Hematopoietic multipotent progenitor cell treated with erythropoietin and hydrocortisone succinate and interleukin-3 and kit ligand, for 6 days (in vitro differentiated cells): ENCODE measurements around the gene ALG8.

Source experiments
- DNase-seq: peaks from one replicate; pipeline ENCODE4 v3.0.0-alpha.2; 2015

Gene ALG8

DNA sequence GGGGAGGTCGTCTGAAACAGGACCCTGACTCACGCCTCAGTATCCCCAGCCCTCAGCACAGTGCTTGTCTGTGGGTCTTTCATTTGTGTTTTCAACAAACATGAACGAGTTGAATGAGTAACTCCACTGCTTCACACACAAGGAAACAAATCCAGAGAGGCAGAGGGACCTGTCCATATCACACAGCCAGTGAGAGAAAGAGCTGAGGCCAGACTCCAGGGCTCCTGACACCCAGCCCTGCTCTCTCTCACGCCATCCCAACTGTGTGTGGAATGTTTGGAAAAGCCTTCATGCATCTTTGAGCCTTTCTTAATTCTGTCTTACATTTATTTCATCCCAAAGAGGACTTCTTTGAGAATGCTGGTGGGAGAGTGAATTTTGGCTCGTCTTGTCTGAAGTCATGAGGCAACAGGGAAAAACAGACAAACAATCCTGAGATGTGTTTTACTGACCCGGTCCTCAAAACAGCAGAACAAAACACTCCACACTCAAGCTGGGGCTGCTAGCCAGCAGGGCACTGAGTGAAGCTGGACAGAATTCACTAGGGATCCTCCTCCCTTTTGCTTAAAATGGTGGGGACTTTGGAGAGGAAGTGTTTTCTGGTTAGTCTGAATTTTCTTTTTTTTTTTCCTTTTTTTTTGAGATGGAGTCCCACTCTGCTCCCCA is 19.7 kb upstream of the ALG8 start:
- no peak for DNase-seq

DNA sequence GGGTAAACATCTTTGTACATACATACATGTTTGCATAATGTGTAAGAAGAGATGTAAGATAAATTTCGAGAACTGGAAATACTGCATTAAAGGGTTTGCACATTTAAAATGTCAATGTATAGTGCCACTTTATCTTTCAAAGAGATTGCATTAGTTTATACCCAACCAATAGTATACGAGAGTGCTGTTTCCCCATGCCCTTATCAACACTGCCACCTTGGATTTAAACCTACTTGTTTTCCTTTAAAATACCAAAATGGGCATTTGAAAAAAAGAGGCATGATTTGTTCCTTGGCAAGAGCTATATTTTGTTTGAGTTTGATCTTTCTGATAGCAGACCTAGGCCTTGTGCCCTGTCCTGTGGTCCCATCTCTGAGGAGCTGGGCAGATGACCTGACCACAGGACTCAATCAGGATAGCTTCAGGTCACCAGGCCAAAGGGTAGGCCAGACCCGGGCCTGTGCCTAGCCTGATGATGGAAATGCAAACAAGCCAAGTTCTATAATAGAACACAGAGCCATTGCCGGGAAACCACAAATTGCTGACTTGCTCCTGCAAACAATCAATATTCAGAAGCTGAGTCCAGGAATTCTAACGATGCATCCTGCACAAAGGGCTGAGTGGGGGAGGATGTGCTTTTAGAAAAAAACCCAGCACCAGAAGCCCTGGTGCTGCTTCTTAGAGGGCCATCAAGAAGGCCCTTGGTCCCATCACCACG is 16.9 kb upstream of the ALG8 start:
- peak; percentile 82 for DNase-seq

DNA sequence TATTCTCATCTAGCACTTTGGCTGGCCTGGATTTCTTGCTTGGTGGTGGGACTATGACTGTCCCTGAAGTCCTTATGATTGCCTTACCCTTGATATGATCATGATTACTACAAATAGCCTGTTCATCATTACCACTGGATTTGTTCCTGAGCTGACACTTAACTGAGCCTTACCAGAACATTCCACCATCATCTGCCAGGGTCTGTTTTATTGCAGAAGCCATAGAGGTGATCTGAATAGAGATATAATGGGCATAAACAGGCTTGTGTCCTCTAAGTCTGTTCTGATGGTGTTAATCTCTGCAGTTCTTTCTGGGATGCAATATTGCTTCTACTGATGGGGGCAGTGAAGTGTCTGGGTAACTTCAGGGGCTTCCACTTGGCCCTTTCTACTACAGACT is 12.4 kb upstream of the ALG8 start:
- no peak for DNase-seq

DNA sequence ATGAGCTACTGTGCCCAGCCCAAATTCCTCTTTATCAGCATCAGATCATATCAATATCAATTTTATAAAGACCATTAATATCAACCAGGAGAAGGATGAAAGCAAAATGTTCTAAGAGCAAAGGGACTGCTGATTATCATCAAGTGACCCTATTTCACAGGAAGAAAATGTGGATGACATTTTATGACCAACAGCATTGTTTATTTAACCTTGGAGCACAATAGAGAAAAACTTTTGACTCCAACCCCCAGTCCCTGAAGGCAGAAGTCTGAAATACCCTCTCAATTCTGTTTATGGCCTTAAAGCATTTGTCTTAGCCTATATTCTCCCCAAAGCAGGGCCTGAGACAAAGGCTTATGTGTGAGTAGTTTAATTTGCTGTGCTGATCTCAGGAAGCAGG is 11.3 kb upstream of the ALG8 start:
- no peak for DNase-seq

DNA sequence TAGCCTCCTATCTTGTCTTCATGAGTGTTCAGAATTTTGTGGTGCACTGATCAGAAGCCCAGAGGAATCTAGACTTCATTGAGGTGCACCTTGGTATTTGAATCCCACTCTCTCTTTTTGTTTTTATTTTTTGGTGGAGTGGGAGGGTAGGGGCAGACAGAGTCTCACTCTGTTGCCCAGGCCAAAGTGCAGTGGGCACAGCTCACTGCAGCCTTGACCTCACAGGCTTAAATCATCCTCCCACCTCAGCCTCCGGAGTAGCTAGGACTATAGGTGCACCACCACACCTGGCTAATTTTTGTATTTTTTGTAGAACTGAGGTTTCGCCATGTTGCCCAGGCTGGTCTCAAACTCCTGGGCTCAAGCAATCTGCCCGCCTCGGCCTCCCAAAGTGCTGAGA is 10.9 kb upstream of the ALG8 start:
- no peak for DNase-seq

DNA sequence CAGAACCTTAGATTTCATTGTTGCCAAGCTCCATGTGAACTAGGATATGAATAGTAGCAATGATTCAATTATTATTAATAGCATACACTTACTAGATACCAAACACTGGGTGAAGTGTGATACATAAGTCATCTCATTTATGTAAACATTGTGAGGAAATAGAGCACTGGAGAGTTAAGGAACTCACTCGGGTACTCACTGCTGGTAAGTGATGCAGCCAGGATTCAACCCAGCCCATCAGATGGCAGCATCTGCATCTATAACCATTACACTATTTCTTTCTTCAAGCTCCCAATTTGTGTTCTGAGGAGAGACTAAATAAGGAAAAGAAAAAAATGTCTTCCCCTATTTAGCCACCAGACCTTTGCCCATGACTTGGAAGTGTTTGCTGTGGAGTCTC is 10.2 kb upstream of the ALG8 start:
- no peak for DNase-seq

DNA sequence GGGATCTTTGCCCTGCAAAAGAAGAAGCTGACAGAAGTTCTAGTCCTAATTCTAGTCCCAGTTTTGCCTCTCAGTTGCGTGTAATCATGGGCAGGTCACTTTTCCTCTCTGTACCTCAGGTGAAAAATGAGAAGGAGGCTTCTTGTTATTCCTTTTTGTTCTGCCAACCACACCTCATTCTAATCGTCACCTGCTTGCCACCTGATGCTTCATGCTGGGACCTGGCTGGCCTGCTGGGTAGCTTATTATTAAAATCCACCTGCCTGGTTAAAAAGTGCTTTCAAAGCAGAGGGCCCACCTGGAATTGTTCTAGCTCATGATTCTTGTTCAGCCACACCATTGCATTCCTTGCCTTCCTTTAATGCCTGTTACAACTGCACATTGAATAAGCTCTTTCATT is 8.4 kb upstream of the ALG8 start:
- DNase-seq, result no peak

DNA sequence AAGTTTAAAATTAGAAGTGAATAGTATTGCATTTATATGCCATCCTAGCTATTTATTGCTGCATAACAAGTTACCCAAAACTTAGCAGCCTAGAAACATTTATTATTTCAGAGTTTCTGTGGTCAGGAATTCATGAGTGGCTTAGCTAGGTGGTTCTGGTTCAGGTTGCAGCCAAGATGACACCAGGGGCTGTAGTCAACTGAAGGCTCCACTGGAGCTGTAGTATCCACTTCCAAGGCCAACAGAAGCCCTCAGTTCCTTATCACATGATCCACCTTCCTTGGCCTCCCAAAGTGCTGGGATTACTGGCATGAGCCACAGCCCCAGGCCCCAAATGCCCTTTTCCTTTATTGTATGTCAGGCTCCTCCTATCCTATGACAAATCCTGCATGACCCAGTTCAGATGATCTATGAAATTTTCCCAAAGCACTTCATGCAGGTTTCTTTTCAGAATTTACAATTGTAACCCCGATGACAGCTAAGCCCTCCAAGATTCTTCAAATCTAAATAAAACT is 6.1 kb upstream of the ALG8 start:
- DNase-seq, result no peak

DNA sequence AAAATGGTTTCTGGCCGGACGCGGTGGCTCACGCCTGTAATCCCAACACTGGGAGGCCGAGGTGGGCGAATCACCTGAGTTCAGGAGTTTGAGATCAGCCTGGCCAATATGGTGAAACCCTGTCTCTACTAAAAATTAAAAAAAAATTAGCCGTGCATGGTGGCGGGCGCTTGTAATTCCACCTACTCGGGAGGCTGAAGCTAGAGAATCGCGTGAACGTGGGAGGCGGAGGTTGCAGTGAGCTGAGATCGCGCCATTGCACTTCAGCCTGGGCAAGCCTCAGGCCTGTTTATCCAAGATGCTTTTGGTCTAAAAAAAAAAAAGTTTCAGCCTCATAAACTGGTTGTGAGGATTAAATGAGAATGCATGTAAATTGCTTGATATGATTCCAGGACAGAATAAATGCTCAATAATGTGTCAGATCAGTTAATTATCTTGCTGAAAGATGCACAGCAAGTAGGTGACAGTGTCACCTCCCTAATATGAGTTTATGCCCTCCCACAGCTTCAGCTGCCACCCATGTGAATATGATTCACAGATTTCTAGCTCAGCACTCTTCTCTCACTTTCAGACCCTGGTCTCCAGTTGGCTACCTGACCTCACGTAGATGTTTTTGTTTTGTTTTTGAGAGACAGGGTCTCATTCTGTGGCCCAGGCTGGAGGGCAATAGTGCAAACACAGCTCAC is 1.1 kb upstream of the ALG8 start:
- DNase-seq, result peak; percentile 15

DNA sequence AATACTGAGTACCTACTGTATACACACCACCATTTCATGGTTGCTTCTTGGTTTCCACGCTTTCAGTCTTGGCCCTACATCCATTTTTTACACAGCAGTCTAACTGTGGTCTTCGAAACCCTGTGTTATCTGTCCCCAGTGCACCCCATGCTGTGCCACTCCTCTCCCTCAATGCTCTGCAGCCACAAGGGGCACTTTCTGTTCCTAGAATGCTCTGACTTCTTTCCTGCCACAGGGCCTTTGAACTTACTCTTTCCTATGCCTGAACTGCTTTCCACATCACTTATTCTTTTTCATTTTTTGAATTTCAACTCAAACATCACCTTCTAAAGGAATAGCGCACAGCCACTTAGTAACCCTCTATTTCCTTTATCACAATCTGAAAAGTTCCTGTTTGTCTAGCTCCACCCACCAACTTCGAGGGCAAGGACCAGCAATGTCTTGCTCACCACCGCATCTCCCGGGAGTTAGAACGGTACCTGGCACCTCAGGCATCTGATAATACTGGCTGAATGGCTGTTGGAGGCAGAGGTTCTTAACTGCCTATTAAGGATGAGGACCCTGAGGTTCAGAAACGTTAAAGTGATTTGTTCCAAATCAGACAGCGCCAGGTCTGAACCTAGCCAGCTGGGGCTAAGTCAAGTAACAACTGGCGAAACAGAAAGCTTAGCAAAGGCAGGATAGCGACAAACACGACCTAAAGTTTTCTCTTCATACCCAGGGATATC is 568 bp downstream of the ALG8 start:
- peak; percentile 80 for DNase-seq

DNA sequence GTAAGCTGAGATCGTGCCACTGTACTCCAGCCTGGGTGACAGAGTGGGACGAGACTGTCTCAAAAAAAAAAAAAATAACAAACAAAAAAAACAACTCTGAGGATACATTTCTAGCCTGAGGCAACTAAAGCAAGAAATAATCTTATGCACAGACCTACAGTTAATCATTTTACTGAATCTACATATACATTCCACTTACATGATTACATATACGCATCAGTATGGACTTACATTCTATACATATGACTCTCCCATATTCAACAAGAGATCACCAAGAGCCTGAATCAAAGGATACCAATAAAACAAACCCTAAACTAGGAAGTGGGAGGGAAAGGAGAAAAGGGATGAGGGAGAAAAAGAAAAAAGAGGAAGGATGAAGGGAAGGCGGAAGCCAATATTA is 1.1 kb downstream of the ALG8 start:
- no peak for DNase-seq

DNA sequence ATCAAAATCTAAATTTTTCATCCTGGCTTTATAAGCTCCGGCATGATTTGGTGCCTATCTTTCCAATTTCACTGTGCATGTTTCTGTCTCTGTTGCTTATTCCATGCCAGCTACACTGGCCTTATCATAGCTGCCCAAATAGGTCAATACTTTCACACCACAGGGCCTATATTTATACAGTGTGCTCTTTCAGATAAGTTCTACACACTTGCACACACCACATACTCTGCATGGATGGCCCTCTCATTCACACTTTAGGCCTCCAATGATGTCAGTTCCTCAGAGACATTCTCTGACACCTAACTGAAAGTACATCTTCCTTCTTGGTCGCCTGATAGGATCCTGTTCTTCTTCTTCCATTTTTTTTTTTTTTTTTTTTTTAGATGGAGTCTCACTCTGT is 7.0 kb downstream of the ALG8 start:
- DNase-seq, result peak; percentile 53

DNA sequence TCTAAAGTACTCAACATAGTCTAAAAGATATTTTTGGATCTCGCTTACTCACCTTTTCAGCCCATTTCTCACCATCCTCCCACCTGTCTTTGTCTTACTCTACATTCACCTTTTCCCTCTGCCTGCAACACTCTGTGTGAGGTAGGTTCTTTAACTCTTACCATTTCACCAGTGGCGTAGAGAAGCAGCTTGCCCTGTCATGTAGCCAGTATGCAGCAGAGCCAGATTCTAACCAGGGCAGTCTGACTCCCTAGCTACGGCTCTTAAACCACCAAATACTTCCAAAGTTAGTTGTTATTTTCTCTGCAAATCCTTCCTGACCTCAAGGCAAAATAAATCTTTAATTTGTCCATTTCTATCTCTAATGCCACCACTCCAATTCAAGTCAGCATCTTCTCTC is 7.5 kb downstream of the ALG8 start:
- no peak for DNase-seq

DNA sequence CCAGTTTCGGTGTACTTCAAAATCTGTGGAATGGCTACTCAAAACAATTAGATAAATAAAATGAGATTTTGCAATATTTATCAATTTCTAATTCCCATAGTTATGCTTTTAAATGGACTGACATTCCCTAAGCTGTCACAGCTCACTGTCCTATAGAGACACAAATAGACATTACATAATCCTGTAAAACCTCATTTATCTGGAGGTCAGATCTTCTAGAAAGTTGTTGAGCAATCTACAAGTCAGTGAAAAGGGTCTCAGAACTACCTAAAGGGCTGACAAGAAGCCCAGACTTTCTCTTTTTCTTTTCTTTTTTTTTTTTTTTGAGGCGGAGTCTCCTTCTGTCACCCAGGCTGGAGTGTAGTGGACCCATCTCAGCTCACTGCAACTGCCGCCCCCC is 12.0 kb downstream of the ALG8 start:
- DNase-seq, result peak; percentile 50

DNA sequence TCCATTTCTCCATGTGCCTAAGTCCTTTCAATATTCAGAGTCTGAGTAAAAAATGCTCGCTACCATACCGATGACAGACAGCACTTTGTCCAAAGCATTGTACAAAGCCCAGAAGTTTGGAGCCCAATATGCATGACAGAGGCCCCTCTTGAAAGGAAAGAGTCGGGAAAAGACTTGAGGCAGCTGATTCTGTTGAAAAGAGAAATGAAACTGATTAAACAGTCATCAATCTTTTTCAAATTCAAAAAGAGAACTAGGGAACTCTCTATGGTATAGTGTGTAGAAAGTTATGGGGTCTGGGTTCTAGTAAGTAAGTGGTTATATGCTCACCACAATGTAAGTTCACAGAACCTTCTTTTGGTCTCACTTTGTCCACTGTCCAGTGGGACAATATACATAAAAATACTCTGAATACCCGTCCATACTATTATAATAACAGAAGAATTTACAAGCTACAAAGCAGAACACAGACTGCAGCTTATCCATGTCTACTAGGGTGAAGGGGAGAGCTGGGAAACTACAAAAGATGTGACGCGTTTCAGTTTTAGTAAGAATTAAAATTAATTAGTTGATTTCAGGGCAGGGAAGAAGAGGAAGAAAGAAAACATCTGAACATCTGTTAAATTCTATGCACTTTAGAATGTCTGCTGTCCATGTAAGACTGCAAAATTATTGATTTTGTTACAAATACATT is 26.7 kb downstream of the ALG8 start:
- DNase-seq, result no peak

DNA sequence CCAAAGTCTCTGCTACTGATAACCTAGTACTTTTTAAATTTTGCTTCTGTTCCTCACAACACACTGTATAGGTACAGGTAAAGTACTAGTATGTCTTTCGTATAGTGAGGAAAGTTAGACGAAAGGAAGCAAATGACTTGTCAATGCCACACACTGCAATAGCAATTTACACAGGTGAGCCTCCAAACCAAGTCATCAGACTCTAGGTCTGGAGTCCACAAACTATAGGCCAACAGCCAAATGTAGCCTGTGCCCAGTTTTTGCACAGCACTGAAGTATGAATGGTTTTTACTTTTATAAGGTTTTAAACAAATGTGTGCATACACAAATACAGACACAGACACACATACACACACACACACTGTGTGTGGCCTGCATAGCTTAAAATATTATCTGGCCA is 28.1 kb downstream of the ALG8 start:
- no peak for DNase-seq

DNA sequence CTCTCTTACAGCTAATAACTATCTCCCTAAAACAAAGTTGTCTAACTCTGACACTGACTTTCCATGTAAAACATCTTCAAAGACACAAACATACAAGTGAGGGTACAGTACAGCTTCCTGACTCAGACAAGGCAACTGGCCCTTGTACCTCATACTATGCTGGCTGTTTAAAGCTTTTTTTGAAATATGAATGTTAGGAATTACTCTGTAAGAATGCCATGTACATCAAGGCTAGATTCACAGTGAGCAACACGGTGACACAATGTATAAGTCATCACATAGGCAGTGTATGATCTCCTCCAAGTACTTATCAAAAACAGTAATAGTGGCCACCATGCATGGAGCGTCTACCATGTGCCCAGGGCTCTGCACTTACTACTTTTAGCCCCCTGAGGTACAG is 28.6 kb downstream of the ALG8 start:
- DNase-seq, result no peak

DNA sequence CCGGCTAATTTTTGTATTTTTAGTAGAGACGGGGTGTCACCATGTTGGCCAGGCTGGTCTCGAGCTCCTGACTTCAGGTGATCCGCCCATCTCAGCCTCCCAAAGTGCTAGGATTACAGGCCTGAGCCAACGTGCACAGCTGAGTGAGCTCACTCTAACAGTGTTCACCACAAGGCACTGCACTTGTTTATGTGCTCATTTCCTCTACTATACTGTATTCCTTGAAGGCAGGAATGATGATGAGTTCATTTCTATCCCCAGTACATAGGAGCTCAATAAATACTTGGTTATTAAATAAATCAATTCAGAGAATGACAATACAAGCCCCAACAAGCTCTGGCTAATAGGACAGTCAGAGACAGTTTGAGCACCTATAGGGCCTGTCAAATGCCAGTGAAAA is 29.1 kb downstream of the ALG8 start:
- DNase-seq, result no peak

DNA sequence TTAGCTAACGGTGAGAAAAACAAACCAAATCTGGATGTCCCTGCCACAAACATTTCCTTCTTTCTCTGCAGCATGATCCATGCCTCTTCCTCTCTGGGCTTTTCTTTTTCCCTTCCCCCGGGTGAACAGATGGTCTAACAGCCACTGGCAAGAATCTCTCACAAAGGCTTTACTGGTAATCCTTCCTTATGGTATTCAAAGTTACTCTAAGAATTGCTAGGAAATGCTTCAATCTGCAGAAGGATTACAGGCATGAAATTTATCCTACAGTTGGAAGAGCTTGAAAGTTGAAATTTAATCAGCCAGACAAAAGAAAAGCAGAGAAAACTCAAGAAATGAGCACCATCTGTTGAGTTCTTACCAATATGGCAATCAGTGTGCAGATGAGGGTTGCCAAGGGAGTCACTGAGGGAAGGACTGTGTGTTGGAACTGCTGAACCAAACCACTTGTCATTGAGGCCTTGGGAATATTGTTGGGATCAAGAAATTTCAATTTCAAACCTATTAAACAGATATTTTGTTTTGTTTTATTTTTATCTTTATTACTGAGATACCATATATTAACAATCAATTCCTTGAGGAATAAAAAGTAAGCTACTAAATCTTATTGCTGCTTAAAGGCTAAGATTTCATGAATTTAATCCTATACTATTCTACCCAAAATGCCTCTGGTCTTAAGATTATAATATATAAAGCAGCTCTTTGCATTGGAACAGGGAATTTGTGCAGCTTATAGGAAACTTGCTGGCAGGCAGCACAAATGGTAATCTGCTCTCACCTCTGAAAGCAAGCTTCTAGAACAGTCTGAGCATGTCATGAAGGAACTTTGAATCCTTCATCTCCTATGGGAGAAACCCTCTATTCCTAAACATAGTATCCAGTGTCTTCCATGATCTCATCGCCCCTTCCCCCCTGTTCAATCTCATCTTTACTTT is 30.1 kb downstream of the ALG8 start:
- no peak for DNase-seq

DNA sequence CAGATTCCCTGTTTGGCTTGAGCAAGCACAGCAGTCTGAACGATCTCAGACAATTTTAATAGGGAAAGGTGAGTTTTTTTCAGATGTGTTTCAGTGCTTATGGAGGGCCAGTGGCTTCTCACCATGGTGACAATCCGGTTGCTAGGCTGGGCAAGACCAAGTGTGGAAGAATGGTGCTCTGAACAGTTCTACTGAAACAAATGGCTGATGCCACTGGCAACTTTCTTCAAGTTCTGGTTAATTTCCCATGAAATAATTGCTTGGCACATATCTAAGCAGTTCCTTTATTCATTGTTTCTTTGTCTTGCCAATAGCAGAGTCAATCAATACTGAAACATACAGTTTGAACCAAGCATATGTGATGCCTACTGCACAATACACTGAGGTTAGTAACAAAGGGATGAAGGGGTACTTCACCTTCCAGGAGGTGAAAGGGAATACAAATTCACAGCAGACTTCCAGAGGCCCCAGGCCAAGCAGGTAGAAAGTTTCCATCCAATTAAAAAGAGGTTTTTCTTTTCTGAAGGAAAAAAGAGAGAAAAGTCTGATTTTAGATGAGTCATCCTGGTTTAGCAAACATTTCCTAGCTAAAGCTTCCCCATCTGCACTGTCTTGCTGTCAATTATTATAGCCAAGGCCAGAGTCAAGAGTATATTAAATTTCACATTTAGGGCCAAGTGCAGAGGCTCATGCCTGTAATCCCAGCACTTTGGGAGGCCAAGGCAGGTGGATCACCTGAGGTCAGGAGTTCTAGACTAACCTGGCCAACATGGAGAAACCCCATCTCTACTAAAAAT is 38.6 kb downstream of the ALG8 start:
- DNase-seq, result no peak

DNA sequence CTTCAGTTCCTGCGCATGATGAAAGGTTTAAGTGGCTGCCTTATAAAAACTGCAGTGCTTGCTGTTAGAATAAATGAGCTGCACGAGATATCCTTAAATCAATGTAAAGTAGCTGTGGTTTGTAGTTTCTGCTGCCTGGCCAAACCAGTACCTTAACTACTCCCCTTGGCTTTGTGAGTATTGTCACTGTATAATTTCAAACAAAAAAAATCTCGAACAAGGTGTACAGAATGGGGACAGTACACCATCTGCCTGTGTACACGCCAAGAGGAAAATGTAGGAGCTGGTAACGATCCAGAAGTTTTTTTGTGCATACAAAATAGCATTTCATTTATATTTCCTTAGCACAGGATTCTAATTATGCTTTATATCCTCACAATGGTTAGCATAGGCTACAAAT is 39.2 kb downstream of the ALG8 start:
- no peak for DNase-seq
